ENCODE data around the gene EDN1.

GRCh38 chr6:12254210-12254609, 36.0 kb upstream of the EDN1 start:
- TF ChIP-seq, protein P1, sequence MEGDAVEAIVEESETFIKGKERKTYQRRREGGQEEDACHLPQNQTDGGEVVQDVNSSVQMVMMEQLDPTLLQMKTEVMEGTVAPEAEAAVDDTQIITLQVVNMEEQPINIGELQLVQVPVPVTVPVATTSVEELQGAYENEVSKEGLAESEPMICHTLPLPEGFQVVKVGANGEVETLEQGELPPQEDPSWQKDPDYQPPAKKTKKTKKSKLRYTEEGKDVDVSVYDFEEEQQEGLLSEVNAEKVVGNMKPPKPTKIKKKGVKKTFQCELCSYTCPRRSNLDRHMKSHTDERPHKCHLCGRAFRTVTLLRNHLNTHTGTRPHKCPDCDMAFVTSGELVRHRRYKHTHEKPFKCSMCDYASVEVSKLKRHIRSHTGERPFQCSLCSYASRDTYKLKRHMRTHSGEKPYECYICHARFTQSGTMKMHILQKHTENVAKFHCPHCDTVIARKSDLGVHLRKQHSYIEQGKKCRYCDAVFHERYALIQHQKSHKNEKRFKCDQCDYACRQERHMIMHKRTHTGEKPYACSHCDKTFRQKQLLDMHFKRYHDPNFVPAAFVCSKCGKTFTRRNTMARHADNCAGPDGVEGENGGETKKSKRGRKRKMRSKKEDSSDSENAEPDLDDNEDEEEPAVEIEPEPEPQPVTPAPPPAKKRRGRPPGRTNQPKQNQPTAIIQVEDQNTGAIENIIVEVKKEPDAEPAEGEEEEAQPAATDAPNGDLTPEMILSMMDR (IDR thresholded peaks at IDR 0.05; ENCODE audit: low read depth, low read length): no peak
- no peak for TF ChIP-seq POLR2A (IDR thresholded peaks at IDR 0.05; ENCODE audit: extremely low read depth, insufficient read length)
- TF ChIP-seq, protein P2, sequence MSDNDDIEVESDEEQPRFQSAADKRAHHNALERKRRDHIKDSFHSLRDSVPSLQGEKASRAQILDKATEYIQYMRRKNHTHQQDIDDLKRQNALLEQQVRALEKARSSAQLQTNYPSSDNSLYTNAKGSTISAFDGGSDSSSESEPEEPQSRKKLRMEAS (IDR thresholded peaks at IDR 0.05; ENCODE audit: low read depth, low read length): no peak
- TF ChIP-seq MYC (IDR thresholded peaks at IDR 0.05; ENCODE audit: low read depth, low read length): no peak

All from NB4 (cell line).